Middle frontal gyrus (tissue), 1 donor: ENCODE data around the gene HES1.

Experiments
- DNase-seq: peaks from one replicate; pipeline ENCODE4 v3.0.0-alpha.2; 2015; ENCODE audit warnings: low spot score; ENCODE audit errors: extremely low spot score

The HES1 gene

DNA sequence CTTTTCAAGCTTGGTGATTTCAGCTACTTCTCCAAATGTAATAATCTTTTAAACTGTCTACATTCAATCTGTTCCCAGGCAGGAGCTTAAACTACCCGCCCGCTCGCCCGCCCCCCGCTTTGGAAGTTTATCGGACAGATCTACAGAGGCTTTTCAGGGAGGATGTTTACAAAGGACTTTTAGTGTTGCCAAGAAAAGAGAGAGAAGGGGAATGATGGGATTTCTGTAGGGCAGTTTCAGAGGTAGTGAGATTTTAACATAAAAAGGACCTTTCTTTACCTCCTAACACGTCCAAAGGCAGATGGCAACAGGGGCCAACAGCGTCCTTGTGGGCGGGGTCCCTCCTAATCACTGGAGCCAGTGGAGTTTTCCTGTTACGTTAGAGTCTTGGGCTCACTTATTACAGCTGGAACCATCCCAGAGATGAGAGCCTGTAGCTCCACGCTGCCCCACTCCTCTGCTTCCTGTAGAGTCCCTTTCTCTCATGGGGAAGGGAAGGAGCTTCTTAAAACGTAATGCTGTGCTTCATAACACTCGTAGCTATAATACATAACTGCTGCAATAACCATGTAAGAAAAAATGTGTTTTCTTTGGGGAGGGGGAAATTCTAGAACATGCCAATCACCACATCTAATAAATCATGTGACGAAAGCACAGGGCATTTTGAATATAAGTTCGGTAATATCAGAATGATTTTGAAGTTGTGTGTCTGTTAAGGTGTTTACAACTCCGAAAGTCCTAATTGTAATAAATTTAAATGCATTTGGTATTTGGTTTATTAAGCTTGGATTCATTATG lies 30.9 kb downstream of the HES1 start:
- no peak for DNase-seq

DNA sequence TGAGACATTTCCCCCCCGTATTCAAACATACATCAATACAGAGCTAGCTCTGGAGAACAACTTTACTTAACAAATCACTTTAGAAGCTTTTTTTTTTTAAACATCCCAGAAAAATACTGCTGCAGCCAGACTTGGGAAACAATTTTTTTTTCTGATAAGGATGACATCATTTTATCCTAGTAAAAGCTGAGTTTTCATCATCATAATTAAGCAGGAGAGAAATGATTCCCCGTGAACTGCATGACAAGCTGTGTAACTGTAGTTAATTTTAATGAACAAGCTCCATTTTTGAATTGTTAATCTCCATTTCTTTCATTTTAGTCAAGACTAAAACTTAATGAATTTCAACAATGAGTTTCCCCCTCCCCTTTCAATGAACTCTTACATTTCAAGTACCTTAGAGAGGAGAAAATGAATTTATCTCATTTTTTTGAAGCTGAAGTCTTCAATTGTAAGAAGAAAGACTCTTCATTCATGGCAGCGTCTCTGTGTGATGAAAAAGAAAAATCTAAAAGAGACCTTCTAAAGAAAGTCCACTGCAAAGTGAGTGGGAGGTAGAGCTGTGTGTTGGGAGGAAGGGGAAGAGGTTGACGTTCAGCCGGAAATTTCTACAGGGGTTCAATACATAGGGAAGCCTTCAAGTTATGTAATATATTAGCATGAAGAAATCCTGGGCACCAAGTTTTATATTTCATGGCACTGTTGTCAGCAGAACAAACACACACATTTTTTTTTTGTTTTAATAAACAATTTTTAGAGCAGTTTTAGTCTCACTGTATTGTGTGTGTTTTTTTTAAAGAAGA lies 31.7 kb downstream of the HES1 start:
- no peak for DNase-seq

DNA sequence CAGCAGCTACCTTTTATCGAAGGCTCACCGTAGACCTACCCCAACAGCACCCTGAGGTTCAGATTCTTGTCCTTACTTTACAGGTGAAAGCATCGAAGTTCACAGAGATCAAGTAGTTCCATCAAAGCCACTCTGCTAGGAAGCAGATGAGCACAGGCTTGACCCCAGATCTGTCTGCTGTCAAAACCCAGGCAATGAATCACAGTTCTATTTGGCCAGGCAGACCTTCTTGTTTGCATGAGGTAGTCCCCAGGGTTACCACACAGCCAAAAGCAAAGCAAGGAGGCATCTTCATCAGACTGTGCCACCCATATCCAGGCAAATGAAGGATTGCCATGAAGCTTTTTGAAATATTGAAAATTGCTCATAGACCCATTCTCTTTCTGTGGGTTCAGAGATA lies 33.0 kb downstream of the HES1 start:
- no peak for DNase-seq

DNA sequence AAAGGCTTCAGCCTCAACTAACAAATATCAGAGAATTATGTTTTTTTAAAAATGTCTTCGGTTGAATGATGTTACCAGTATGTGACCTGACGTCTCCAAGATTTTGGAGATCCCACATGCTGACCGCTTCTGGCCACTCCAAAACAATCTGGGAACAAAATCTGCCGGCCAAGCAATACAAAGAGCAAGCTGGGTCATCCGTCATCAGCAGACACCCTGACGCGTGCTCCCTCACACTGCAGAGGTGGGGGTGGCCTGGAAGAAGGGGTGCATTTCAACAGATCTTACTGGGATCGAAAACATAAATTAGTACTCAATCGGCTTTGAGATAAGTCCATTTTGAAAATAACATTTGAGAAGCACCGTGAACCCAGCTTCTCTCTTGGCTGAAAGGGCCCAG lies 33.6 kb downstream of the HES1 start:
- DNase-seq = no peak

- DNase-seq = no peak
Measured at GRCh38 chr3:194170793-194171192, 34.8 kb downstream of the HES1 start.

DNA sequence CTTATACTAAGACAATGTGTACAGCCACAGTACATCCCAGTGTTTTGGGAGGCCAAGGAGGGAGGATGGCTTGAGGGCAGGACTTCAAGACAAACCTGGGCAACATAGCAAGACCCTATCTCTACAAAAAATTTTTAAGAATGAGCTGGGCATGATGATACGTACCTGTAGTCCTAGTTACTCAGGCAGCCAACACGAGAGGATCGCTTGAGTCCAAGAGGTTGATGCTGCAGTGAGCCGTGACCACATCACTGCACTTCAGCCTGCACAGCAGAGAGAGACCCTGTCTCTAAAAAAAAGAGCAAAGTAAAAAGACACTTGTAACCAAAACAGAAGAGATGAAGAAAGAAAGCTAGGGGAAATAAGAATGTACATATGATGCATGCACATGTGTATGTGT lies 38.5 kb downstream of the HES1 start:
- no peak for DNase-seq

DNA sequence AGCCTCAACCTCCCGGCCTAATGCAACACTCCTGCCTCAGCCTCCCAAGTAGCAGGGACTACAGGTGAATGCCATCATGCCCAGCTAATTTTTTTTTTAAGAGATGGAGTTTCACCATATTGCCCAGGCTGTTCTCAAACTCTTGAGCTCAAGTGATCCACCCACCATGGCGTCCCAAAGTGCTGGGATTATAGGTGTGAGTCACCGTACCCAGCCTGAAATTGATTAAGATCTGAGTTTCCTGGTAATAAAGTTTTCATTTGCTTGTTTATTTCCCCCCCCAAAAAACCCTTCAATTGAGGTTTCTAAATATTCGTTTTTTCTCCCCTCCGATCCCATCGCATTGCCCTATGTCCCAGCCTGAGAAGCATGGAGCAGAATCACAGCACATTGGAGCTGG lies 39.0 kb downstream of the HES1 start:
- no peak for DNase-seq

GRCh38 chr3:194176274-194176991 lies 40.5 kb downstream of the HES1 start:
- no peak for DNase-seq

DNA sequence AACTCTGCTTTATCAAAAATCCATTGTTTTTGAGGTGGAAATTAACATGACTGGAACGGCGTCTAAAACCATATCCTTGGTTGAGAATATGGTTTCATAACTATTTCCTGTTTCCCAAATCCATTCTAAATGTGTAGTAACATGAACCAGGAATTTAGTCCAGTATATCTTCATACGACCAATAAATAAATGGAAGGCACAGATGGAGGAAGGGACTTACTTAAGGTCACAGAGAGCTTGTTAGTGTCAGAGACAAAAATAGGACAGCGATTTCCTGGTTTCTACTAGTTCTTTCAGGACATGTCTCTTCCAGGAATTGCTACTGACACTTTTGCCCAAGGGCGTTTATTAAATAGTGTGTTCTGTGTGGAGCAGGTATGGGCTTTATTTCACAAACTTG lies 41.2 kb downstream of the HES1 start:
- DNase-seq = no peak

GRCh38 chr3:194178128-194178527 lies 42.2 kb downstream of the HES1 start:
- DNase-seq = no peak

DNA sequence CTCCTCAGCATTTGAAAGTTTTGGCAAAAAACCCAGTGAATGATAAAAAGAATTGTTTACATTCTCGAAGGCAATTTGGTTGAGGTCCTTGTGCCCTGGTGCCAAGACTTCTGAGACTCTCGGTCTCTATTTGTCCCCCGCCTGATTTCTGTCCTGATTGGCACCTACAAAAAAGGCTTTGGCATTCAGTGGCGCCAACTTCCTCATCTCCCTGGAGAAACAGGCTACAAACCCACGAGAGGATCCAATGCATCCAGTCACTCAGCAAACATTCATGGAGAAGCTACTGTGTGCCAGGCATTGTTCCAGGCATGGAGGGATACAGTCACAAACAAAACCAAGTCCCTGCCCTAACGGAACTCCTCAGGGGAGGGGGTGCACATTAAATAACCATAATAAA lies 42.7 kb downstream of the HES1 start:
- DNase-seq = no peak

DNA sequence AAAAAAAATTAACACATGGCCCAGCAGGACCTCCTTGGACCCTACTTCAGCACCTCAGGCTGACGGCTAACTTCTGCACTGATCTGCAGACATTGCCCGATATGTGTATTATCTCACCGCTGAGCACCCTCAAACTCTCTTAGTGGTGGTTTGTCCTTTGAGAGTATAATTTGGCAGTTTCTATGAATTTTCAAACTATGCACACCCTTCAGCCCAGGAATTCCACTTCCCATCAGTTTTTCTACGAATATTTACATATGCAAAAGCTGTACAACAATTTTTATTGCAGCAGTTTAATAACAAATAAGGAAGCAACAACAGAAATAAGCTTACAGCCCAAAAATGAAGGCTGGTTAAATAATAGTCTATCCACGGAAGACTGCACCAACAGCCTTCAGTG lies 44.6 kb downstream of the HES1 start:
- no peak for DNase-seq

DNA sequence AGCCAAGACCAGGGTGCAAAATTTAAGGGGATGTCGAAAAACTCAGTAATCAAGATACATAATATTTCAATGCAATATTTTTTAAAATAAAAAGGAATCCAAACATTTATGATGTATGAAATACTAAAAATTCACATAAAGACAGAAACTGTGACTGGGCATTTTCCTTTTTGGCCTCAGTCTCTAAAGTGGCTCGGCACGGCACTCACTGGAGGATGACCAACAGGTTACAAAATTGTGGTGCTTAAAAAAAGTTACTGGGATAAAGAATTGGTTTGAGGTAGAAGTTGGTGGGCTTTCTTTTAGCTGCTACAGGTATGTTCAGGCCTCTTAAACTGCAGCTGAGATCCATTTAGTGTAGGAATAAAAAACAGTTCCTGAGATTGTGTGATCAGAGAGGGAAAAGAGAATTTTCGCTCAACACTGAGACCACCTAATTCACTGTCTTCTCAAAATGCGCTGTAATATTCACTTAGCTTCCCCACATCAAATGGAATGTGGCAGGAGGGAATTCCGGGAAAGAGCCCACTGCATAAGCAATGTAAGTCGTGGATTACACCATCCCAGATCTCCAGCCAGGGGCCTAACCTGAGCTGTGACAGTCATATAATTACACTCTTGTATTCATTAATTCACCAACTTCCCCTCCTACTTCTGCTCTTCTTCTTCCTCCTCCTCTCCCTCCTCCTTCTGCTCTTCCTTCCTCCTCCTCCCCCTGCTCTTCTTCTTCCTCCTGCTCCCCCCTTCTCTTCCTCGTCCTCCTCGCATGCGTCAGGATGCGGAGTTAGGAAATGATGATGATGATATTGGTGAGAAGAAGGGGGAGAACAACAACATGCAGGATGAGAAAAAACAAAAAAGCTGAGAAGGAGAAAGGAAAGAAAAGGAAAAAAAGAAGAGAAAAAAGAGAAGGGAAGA lies 45.9 kb downstream of the HES1 start:
- no peak for DNase-seq

DNA sequence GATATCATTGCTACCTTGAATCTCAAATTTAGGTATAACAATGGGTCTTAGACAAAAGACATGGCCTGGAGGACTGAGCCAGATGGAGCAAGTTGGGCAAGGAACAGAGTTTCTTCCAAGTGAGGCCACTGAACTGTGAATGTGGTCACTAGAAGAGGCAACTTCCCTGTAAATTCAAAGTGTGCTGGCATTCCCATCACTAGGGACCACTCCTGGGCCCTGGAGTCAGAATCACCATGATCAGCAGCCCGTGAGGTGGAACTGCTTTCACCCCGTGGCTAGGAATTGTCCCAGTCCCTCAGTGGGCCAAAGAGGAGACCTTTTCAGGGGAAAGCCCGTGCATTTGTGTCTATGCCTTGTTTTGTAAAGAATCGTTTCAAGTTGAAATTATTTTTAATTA lies 47.3 kb downstream of the HES1 start:
- DNase-seq = no peak

DNA sequence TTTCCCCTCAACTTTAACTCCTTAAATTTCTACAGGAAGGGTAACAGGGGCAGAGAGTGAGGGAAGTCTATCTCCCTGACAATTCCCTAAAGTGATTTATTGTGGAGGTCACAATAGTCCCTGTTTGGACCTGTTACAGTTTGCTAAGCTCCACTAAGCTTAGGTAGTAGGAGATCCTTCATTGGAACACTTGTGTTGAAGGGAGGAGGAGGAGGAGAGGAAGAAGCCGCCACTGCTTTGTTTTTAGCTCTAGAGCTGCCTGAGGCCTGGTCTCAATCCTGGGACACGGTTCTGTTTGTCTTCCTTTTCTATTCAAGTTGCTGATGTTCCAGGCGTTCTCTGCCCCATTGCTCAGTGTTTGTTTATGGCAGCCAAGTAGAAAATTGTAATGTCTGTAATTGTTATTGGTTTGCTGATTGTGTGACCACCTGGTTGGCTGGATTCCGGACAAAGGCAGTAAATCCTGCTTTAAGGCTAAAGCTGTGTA lies 48.4 kb downstream of the HES1 start:
- DNase-seq = no peak

DNA sequence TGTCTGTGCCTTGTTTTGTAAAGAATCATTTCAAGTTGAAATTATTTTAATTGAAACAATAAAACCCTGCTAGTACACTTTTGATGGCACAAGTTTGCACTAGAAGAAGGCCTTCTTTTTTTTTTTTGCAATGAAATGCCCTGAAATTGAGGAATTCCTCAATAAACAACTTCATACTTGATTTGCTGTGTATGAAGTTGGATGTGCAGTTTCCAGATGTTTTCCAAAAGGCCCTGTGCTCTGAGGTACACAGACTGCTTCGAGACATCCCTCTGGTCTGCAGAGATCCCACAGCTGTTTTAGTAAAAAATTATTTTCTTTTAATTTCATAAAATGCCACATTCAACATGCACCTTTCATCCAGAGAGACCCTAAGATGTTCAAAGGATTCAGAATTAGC lies 48.9 kb downstream of the HES1 start:
- no peak for DNase-seq

GRCh38 chr3:194185221-194185620 lies 49.3 kb downstream of the HES1 start:
- no peak for DNase-seq

DNA sequence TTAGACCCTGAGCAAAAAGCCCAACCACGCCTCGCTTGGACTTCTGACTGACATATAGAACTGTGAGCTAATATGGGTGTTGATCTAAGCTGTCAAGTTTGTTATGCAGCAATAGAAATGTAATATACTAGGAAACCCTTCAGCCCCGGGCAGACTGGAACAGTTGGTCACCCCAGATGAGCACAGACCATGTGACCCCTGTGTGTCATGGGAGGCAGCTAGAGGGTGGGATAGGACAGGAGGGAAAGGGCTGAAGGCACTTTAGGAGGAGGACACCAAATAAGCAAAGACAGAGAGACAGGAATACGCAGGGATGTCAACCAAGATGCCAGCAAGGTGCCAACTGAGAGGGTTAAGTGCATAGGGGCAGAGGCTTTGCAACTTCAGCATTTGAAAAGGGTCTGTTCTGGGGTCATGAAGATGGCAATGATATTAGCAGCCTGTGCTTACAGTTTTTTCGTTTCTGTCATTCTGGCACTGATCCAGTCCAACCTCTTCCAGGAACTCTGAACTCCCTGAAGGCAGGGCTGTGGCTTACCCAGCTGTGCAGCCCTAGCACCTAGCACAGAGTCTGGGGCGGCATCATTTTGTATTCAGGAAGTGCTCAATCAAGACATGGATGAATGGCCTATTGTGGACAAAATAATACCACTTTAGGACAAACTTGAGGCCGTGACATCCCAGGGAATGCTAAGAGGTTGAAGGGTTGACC lies 51.4 kb downstream of the HES1 start:
- DNase-seq = no peak
